NK-92 (cell line): ENCODE results near the gene ID4.

Experiments
- DNase-seq: peaks from one replicate; lab custom pipeline; 2025; ENCODE audit not compliant: unreplicated experiment; lab: John Stamatoyannopoulos, UW

Gene ID4

GRCh38 chr6:19857139-19857538, 20.0 kb downstream of the ID4 start:
- no peak for DNase-seq

- no peak for DNase-seq
Measured at GRCh38 chr6:19857703-19858102, 20.5 kb downstream of the ID4 start.

GRCh38 chr6:19860235-19860877, 23.2 kb downstream of the ID4 start:
- no peak for DNase-seq

- no peak for DNase-seq
Measured at GRCh38 chr6:19864285-19864684, 27.1 kb downstream of the ID4 start.

- DNase-seq, result no peak
Measured at GRCh38 chr6:19865178-19865577, 28.0 kb downstream of the ID4 start.

GRCh38 chr6:19866173-19866984, 29.2 kb downstream of the ID4 start:
- DNase-seq, result no peak

- DNase-seq, result no peak
Measured at GRCh38 chr6:19866985-19867627, 29.9 kb downstream of the ID4 start.

- DNase-seq, result no peak
Measured at GRCh38 chr6:19869464-19869863, 32.3 kb downstream of the ID4 start.

GRCh38 chr6:19870322-19870721, 33.2 kb downstream of the ID4 start:
- DNase-seq, result no peak

GRCh38 chr6:19873031-19873430, 35.9 kb downstream of the ID4 start:
- no peak for DNase-seq

- no peak for DNase-seq
Measured at GRCh38 chr6:19876672-19877071, 39.5 kb downstream of the ID4 start.

GRCh38 chr6:19879663-19880062, 42.5 kb downstream of the ID4 start:
- DNase-seq, result no peak

GRCh38 chr6:19880066-19880465, 42.9 kb downstream of the ID4 start:
- DNase-seq, result no peak

- DNase-seq, result no peak
Measured at GRCh38 chr6:19891451-19891850, 54.3 kb downstream of the ID4 start.
